GM21737 (cell line): ENCODE results near the gene EPHB1.

ENCODE experiments used
- ATAC-seq: cut with Tn5 transposase; IDR thresholded peaks from one replicate; pipeline ENCODE4 v1.9.1; 2021; ENCODE audit warnings: mild to moderate bottlenecking, moderate library complexity; ENCODE audit not compliant: unreplicated experiment

EPHB1 gene

GRCh38 chr3:134804508-134805480 is 9.7 kb downstream of the EPHB1 start:
- no peak for ATAC-seq

DNA sequence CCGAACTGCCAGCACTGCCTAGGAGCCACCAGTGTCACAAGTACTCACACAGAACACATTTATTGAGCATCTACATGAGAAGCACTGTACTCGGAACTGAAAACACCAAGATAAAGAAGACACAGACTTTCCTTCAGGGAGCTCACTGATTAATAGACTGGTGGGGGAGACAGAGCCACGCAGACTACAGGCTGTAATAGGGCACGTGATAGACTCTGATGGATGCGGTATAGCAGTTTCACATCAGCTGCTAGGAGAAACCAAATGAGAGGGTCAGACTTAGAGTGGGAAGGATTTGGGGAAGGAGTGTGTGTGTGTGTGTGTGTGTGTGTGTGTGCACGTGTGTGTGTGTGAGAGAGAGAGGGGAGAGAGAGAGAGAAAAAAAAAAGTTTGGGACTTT is 12.1 kb downstream of the EPHB1 start:
- no peak for ATAC-seq

- no peak for ATAC-seq
Observed at GRCh38 chr3:134808835-134809234, 13.8 kb downstream of the EPHB1 start.

DNA sequence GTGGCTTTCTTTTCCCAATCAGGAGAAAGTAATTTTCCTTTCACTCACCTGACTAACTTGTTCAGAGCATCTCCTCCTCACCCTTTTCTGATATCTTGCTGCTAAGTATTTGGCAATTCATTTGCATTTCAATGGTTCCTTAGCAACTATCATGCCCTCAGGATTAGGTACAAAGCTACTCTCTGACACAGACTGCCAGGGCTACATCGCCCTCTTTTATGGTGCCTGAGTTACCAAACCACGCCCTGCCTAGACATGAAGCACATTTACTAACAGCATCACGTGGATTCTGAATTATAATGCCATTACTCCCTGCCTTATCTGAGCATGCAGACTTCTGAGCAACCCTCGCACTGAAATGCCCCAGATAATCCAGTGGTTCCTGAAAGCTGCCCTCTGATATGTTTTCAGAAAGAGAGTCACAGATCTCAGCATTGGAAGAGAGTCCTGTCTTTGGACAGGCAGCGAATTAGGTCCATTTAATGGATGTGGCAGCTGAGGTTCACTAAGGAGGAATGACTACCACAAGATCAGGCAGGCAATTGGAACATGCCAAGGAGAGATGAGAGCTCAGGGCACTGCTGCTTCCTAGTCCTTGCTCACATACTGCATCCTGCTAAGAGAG is 14.5 kb downstream of the EPHB1 start:
- no peak for ATAC-seq

- no peak for ATAC-seq
Observed at GRCh38 chr3:134810052-134810435, 15.0 kb downstream of the EPHB1 start.

- ATAC-seq, result no peak
Observed at GRCh38 chr3:134810850-134811249, 15.8 kb downstream of the EPHB1 start.

DNA sequence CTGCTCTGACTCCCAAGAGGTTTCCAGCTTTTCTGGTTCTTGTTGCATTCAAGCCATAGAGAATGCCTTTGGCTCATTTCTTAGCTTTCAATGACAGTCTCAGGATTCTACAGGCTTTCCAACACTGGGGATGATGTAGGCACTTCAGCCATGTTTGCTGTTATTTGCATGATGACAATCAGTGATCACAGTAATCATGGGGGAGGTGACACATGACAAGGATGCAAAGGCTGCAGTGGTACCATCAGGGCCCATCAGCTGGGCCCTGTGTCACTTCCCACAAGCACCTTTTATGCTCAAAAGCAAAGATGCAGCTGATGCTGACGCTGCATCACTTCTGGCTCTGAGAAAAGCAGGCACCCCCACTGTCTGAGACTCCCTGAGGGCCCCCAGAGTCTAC is 18.6 kb downstream of the EPHB1 start:
- no peak for ATAC-seq

GRCh38 chr3:134815519-134815918 is 20.5 kb downstream of the EPHB1 start:
- no peak for ATAC-seq

DNA sequence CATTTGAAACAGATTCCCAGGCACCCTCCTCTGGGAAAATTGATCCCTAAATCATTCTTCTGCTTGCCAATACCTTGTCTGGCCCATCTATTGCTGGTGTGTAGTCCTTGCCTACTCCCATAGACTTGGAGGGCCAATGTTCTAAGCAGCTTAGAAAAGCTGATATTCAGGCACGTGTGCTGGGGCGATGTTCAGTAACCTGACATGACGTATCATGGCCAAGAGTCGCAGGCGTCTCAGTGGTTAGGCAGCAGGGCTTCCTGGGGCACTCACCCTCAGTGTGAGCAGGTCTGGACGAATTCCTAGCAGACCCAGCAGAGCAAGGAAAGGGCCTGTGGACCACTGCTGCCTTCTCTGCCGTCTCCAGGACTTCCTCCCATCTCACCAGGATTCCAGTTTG is 21.6 kb downstream of the EPHB1 start:
- ATAC-seq, result no peak

- no peak for ATAC-seq
Observed at GRCh38 chr3:134817297-134817696, 22.2 kb downstream of the EPHB1 start.

DNA sequence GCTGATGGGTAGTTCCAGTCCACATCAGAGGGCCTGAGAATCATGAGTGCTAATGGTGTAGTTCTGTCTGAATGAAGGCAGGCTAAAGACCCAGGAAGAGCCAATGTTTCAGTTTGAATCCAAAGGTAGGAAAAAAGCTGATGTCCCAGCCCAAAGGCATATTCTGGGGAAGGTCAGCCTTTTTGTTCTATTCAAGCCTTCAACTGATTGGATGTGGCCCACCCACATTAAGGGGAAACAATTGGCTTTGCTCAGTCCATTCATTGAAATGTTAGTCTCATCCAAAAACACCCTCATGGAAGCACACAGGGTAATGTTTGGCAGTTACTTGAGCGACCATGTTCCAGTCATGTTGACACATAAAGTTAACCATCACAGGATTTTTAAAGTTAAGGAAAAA is 25.9 kb downstream of the EPHB1 start:
- no peak for ATAC-seq

GRCh38 chr3:134822090-134822489 is 27.0 kb downstream of the EPHB1 start:
- no peak for ATAC-seq

DNA sequence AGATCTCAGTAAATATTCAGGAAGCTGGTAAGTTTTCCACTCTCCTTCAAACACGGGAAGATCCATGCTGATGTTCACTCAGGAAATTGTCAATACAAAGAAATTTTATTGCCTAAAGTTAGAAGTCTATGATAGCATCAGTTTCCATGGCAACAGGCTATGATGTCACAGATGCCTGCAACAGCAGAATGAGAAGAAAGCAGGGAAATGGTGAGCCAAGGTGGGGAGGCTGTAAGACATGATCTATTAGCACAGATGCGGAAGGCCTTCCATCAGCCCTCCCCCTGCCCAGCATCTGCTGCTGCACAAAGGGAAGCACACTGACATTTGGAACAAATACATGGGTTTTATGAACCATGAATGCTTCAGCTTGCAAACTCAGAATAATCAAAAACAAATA is 28.6 kb downstream of the EPHB1 start:
- no peak for ATAC-seq

DNA sequence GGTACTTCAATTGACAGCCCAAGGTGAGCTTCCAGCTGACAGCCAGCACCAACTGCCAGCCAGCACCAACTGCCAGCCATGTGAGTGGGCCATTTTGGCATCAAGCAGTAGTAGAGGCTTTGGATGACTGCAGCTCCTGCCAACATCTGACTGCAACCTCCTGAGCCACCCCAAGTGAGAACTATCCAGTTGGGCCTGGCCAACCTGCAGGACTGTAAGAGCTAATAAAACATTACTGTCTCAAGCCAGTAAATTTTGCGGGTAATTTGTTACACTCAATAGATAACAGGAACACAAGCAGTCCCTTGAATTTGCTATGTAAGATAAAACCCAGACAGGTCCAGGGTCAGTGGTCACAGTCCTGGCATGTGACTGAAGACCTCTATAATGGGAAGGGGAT is 29.7 kb downstream of the EPHB1 start:
- ATAC-seq, result no peak

DNA sequence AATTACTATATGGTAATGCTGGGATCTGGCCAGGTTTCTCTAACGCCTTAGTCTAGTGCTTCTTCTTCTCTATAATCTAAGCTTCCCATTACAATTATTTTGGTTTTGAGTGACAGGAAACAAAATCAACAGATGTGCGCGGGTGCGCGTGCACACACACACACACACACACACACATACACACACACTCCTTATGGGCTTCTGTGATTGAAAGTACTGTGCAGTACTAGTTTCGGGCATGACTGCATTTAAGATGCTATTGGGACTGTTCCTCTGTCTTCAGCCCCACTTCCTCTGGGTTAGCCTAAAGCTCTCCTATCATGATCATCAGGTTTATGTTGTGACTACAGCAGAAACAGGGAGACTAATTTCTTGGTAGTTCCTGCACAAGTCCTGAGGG is 32.2 kb downstream of the EPHB1 start:
- no peak for ATAC-seq

DNA sequence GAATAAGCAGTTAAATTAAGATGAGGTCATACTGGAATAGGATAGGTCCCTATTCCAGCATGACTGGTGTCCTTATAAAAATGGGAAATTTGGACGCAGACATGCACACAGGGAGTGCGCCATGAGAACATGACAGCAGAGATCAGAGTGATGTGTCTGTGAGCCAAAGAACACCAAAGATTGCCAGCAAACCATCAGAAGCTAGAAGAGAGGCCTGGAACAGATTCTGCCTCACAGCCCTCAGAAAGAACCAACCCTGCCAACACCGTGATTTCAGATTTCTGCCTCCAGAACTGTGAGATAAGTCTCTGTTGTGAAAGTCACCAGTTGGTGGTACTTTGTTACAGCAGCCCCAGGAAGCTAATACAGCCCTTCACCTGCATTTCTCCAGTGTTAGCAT is 34.7 kb downstream of the EPHB1 start:
- ATAC-seq, result no peak

DNA sequence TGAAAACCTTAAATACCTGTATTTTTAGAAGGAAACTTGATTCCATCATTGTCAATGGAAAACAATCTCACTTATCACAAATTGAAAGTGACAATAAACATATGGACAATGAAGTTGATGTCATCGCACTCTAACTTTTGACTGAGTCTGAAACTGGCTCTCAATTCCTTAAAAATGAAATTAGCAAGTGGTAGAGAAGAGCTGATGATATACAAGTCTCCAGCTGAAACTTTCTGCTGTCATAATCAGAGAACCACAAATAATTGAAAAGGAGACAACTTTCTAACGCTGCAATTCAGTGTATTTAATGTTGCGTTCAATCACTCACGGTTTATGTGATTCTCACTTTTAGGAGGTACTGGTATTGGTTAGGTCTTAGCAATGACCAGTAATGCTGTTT is 37.5 kb downstream of the EPHB1 start:
- no peak for ATAC-seq

- ATAC-seq, result no peak
Observed at GRCh38 chr3:134833453-134834163, 38.5 kb downstream of the EPHB1 start.

GRCh38 chr3:134836921-134837320 is 41.9 kb downstream of the EPHB1 start:
- ATAC-seq, result no peak

DNA sequence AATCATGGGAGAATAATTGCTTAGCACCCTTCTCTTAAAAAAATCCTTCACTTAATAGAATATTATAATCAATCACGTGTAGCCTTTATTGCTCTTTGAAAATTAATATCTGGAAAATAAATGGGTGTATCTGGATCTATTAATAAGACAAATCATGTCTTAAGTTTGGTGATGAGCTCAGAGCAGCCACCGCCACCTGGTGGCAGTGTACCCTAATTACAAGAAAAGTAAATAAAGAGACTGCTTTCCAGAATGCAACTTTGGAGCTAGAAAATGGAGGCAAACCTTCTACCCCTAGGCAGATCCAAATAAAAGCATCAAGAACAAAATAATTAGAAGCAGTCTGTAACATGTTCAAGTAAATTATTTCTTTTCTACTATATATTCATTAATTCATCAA is 43.5 kb downstream of the EPHB1 start:
- no peak for ATAC-seq

DNA sequence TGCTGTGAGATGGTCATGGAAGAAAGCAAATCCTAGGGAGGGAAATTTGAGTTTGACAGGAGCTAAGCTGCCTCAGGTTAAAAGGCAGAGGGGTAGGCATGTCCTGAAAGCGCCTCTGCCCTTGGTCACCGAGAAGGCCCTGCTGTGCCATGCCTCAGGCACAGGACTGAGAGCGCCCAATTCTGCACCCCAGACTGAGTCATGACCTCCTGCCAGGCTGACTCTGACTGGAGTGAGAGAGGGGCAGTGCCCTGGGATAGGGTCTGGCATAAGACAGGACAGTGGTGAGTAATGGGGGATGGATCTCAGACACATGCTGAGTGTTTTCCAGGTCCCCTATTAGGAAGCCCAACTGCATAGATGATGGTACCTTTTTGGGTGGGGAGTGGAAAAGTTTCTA is 44.4 kb downstream of the EPHB1 start:
- no peak for ATAC-seq

DNA sequence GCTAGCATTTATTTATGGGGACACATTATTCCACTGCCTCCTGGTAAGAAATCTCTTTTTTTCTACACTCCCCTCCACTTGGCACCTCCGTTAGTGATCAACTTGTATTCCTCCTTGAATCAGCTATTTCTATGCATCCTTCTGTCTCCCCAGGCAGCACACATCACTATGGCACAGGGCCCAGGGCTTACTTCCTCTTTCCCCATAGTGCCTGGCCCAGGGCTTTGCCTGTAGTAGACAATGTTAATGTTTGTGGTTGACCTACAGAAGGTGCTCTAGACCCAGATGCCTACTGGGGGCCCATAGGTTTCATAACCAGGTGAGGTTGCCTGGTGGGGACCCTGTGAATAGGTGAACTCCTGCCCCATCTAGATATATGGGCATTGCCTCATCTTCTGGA is 44.9 kb downstream of the EPHB1 start:
- no peak for ATAC-seq
